ENCODE measurements around the gene GPR62.
"Not testable (repeated sequence)": the region's sequence is repeated elsewhere in the genome, so short reads cannot be mapped to it uniquely, and the experiment has no call there.

Gene GPR62

GRCh38 chr3:51992017-51992682, 37.0 kb downstream of the GPR62 start:
- DNase-seq (ENCODE audit: low read depth in 2 of 2) = no peak

DNA sequence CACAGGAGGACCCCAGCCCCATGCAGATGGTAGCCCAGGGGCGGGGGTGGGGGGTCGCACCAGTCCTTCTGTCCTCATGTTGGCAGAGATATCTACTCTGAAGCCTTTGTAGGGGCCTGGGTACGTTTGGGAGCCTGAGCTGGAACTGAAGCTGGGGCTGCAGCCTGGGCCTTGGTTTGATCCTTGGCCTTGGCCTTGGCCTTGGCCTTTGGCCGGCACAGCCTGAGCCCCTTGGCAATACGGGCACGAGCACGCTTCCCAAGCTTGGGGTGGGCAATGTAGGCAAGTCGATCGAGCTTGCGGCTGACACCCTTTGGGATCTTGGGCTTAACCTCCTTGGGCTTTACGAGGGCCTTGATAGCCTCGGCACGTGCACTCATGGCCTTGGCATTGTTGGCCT, 38.5 kb downstream of the GPR62 start:
- not testable (repeated sequence) for DNase-seq (ENCODE audit: low read depth in 2 of 2)

DNA sequence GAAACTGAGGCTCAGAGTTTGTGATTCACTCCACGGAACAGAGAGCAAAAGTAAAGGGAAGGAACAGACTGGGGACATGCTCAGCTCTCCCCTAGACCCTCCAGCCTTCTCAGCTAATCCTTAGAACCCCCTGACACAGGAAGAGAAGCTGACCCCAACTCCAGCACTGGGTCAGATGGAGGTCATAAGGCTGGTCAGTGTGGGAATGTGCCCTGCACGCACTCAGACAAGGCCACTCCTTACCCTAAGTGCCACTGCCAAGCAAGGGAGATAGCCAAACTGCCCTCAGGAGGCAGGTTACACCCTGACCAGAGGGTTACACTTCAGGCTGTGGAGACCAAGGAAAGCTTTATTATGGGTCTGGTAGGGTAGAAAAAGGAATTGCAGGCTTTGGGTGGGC, 39.3 kb downstream of the GPR62 start:
- no peak for DNase-seq (ENCODE audit: low read depth in 2 of 2)

- DNase-seq (ENCODE audit: low read depth in 2 of 2) = peak; percentile 87 to 88
These were observed 40.4 kb downstream of the GPR62 start, which contains the start of gene RPL29 for GRCh38 chr3:51995346-51996163. TSS of gene RPL29 (minus strand) at chr3:51995895. CDS start at chr3:51995461, 434 bp downstream.

GRCh38 chr3:51997172-51997571, 42.0 kb downstream of the GPR62 start:
- no peak for DNase-seq (ENCODE audit: low read depth in 2 of 2)

GRCh38 chr3:51997935-51998596, 42.9 kb downstream of the GPR62 start:
- DNase-seq (ENCODE audit: low read depth in 2 of 2) = no peak

DNA sequence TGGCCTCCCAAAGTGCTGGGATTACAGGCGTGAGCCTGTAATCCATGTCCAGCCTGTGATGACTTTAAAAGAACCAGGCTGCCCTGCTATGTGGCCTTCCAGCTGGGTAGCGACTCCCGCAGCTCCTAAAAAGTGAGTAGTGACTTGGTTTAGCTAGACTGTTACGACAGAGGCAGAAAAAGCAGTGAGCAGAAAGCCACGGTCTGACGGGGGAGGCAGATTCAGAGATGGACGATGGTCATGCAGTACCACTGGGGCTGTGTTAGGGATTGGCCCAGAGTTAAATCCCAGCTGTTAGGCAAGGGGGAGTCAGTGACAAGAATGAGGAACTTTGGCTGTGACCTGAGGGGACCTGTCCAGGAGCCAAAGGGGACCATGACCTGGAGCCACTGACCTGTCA, 43.6 kb downstream of the GPR62 start:
- no peak for DNase-seq (ENCODE audit: low read depth in 2 of 2)

DNA sequence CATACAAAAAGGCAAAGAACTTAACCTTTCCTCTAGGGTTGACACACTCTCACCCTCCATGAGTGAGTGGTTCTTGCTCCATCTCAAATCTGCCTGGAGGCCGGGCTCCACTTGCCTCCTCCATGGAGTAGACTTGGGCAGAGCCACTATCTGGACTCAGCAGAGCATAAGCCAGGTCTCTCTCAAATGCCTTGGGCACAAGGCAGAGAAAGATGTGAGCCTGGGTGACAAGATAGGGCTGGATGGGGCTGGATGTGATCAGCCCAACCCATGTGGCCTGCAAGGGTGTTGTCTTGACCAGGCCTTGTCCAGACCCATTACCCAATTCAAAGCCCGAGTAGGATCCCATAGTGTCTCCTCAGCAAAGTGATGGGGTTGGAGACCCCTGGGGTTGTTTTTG, 44.7 kb downstream of the GPR62 start:
- no peak for DNase-seq (ENCODE audit: low read depth in 2 of 2)

- DNase-seq (ENCODE audit: low read depth in 2 of 2) = no peak
These were observed 46.3 kb downstream of the GPR62 start for GRCh38 chr3:52001443-52001974.

GRCh38 chr3:52002748-52003147, 47.6 kb downstream of the GPR62 start:
- DNase-seq (ENCODE audit: low read depth in 2 of 2) = no peak

GRCh38 chr3:52004163-52004787, 49.1 kb downstream of the GPR62 start:
- DNase-seq (ENCODE audit: low read depth in 2 of 2) = peak; percentile 20 to 32

- DNase-seq (ENCODE audit: low read depth in 2 of 2) = no peak
These were observed 49.8 kb downstream of the GPR62 start for GRCh38 chr3:52004906-52005395.

GRCh38 chr3:52005571-52005986, 50.4 kb downstream of the GPR62 start:
- peak; percentile 49 to 53 for DNase-seq (ENCODE audit: low read depth in 2 of 2)

- no peak for DNase-seq (ENCODE audit: low read depth in 2 of 2)
These were observed 51.0 kb downstream of the GPR62 start for GRCh38 chr3:52006017-52006819.

DNA sequence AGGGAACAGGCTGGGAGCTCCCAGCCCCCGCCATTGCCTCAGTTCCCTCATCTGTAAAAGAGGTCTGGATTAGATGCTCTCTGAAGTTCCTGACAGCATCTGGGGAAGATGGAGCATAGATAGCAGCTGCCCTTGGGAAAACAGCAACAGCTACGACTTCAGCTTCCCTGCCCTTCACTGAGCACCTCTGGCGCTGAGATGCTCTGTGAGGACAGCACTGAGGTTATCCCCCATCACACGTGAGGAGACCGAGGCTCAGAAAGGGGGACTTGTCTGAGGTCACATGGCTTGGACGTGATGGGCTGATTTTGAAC, 51.6 kb downstream of the GPR62 start:
- DNase-seq (ENCODE audit: low read depth in 2 of 2) = no peak
